ENCODE data around the gene ARHGAP11A.
"Not testable (repeated sequence)": the region's sequence is repeated elsewhere in the genome, so short reads cannot be mapped to it uniquely, and the experiment has no call there.

Gene ARHGAP11A, protein sequence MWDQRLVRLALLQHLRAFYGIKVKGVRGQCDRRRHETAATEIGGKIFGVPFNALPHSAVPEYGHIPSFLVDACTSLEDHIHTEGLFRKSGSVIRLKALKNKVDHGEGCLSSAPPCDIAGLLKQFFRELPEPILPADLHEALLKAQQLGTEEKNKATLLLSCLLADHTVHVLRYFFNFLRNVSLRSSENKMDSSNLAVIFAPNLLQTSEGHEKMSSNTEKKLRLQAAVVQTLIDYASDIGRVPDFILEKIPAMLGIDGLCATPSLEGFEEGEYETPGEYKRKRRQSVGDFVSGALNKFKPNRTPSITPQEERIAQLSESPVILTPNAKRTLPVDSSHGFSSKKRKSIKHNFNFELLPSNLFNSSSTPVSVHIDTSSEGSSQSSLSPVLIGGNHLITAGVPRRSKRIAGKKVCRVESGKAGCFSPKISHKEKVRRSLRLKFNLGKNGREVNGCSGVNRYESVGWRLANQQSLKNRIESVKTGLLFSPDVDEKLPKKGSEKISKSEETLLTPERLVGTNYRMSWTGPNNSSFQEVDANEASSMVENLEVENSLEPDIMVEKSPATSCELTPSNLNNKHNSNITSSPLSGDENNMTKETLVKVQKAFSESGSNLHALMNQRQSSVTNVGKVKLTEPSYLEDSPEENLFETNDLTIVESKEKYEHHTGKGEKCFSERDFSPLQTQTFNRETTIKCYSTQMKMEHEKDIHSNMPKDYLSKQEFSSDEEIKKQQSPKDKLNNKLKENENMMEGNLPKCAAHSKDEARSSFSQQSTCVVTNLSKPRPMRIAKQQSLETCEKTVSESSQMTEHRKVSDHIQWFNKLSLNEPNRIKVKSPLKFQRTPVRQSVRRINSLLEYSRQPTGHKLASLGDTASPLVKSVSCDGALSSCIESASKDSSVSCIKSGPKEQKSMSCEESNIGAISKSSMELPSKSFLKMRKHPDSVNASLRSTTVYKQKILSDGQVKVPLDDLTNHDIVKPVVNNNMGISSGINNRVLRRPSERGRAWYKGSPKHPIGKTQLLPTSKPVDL

GRCh38 chr15:32615051-32615870 lies at the start of gene ARHGAP11A:
Gene ARHGAP11A, plus strand, starts transcription at chr15:32615504. Its CDS starts 708 bp downstream, at chr15:32616212.
- not testable (repeated sequence) for DNase-seq

- DNase-seq = not testable (repeated sequence)
Measured at GRCh38 chr15:32568988-32569387, 46.3 kb upstream of the ARHGAP11A start.

- DNase-seq = not testable (repeated sequence)
Measured at GRCh38 chr15:32578482-32578881, 36.8 kb upstream of the ARHGAP11A start.

GRCh38 chr15:32585844-32586243 lies 29.5 kb upstream of the ARHGAP11A start:
- DNase-seq = not testable (repeated sequence)

- not testable (repeated sequence) for DNase-seq
Measured at GRCh38 chr15:32593151-32593550, 22.2 kb upstream of the ARHGAP11A start, which contains the start of gene GOLGA8N. Gene GOLGA8N, plus strand, starts transcription at chr15:32593456.

GRCh38 chr15:32609518-32609917 lies 5.8 kb upstream of the ARHGAP11A start:
- DNase-seq = not testable (repeated sequence)

GRCh38 chr15:32610719-32611118 lies 4.6 kb upstream of the ARHGAP11A start:
- not testable (repeated sequence) for DNase-seq

GRCh38 chr15:32614712-32615050 lies 623 bp upstream of the ARHGAP11A start:
- not testable (repeated sequence) for DNase-seq

DNA sequence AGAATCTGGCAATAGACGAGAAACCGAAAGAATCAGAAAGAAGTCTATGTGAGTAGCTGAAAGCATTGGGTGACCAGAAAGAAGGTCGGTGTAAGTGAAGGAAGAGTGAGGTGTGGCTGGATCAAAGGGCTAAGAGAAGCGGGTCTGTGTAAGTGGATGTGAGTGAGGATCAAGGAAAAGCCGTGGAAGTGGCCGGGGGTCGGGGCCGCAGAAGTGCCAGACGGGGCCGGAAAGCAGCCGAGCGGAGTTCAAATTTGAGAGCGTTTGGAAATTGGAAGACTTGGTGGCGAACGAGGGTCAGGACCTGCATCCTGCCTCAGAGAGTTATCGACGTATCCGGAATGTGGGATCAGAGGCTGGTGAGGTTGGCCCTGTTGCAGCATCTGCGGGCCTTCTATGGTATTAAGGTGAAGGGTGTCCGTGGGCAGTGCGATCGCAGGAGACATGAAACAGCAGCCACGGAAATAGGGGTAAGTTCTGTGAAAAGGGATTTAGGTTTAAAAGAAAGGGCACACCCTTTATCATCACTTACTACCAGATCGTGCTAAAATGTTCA lies 645 bp downstream of the ARHGAP11A start:
- not testable (repeated sequence) for DNase-seq

GRCh38 chr15:32636410-32636809 lies 21.1 kb downstream of the ARHGAP11A start:
- no peak for DNase-seq

DNA sequence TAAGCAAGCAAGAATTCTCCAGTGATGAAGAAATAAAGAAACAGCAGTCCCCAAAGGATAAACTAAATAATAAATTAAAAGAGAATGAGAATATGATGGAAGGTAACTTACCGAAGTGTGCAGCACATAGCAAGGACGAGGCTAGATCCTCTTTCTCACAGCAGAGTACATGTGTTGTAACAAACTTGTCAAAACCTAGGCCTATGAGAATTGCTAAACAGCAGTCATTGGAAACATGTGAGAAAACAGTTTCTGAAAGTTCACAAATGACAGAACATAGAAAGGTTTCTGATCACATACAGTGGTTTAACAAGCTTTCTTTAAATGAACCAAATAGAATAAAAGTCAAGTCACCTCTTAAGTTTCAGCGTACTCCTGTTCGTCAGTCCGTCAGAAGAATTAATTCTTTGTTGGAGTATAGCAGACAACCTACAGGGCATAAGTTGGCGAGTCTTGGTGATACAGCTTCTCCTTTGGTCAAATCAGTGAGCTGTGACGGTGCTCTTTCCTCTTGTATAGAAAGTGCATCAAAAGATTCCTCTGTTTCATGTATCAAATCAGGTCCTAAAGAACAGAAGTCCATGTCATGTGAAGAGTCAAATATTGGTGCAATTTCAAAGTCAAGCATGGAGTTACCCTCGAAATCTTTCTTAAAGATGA lies 21.7 kb downstream of the ARHGAP11A start:
- no peak for DNase-seq

- no peak for DNase-seq
Measured at GRCh38 chr15:32637704-32638103, 22.4 kb downstream of the ARHGAP11A start.

GRCh38 chr15:32641517-32642059 lies 26.3 kb downstream of the ARHGAP11A start, which contains the start of gene SCG5:
Gene SCG5, plus strand, starts transcription at chr15:32641710. Its CDS starts 1,883 bp downstream, at chr15:32643593.
- peak; percentile 55 to 67 for DNase-seq

DNA sequence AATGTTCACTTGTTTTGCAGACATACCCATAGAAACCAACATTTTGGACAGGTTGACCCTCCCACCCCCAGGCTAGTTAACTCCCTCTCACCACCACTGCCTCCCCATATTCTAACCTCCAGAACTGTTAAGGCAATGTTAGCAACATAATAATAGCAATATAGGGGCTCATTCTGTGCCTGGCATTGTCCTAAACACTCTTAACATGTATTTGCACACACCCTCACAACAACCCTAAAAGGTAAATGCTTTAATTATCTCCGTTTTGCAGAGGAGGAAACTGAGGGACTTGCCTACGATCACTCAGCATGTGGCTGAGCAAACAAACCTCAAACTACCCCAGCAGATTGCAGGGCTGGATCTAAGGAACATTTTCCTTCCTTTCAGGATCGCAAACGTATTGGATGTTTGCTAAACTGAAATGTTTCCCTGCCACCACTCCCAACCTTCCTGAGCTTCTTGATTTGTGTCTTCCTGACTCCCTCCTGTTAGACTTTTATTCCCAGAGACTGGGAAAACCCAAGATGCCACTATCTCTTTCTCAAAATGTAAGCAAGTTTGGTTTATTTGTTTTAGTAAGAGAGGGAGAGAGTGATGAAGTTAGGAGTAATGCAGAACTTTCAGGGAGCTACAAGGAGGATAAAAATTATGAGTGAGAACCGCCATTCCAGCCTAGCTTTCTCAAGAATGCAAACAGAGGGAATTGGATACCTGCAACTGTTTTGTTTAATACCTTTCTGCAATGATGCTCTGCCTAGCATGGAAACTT lies 27.5 kb downstream of the ARHGAP11A start:
- no peak for DNase-seq

DNA sequence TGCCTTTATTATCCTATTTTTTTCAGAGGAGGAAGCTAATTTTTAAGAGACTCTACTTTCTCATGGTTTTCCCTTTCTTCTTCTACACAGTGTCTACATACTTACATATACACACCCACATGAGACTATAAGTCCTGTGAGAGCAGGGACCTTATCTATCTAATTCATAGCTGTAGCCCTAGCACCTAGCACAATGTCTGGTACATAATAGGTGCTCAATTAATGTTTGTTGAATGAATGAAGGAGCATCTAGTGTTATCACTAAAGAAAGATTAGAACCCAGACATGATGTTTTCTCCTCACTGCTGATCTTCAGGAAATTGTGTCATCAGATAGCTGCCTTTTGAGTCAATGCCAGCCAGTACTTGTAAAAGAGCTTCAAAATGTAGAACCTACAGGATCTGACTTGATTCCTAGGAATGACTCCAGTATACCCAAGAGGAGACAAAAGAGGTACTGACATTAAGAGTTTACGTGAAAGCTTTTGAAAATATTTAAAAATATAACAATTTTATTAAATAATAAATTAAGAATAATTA lies 28.7 kb downstream of the ARHGAP11A start:
- DNase-seq = no peak

DNA sequence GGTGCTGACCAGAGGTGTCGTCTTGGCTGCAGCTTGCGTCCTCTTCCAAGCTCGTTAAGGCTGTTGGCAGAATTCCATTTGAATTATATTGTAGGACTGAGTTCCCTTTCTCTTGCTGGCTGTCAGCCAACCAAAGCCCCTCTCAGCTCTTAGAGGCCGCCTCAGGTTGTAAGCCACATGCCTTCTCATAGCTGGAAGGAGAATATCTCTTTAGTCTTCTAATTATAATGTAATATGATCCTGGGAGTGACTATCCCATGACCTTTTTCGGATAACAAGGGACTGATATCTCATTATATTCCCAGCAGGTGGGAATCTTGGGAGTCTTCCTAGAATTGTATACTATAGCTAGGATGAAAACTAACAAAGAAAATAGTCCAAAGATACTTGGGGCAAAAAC lies 31.0 kb downstream of the ARHGAP11A start:
- no peak for DNase-seq

- DNase-seq = no peak
Measured at GRCh38 chr15:32649342-32649741, 34.0 kb downstream of the ARHGAP11A start.

GRCh38 chr15:32651229-32651837 lies 36.0 kb downstream of the ARHGAP11A start:
- DNase-seq = peak; percentile 36 to 43

GRCh38 chr15:32652178-32652577 lies 36.9 kb downstream of the ARHGAP11A start:
- DNase-seq = no peak
